HG03439 (cell line): ENCODE data around the gene EFCAB3.
"Not testable (repeated sequence)": the region's sequence is repeated elsewhere in the genome, so short reads cannot be mapped to it uniquely, and the experiment has no call there.

Experiments
- ATAC-seq: cut with Tn5 transposase; IDR thresholded peaks from one replicate; pipeline ENCODE4 v1.9.1; 2021; ENCODE audit warnings: mild to moderate bottlenecking, moderate library complexity; ENCODE audit not compliant: unreplicated experiment

Gene EFCAB3

GRCh38 chr17:62380253-62380652, at the start of gene EFCAB3:
Gene EFCAB3 (plus strand): TSS chr17:62380553. CDS start chr17:62382980, 2,427 bp downstream.
- no peak for ATAC-seq

GRCh38 chr17:62336527-62336926, 43.8 kb upstream of the EFCAB3 start:
- no peak for ATAC-seq

GRCh38 chr17:62343764-62344270, 36.5 kb upstream of the EFCAB3 start:
- ATAC-seq, result no peak

GRCh38 chr17:62351176-62351575, 29.2 kb upstream of the EFCAB3 start:
- ATAC-seq, result no peak

GRCh38 chr17:62366191-62366590, 14.2 kb upstream of the EFCAB3 start:
- no peak for ATAC-seq

DNA sequence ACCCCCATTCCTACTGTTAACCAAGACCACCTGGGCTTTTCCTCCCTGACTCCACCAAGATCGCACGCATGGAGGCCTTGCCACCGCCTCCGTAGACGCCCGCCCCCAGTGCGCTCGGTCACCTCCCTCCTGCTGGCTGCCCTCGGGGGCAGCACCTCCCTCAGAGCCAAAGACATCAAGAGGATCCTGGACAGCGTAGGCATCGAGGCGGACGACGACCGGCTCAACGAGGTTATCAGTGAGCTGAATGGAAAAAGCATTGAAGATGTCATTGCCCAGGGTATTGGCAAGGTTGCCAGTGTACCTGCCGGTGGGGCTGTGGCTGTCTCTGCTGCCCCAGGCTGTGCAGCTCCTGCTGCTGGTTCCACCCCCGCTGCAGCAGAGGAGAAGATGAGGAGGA, 1.2 kb downstream of the EFCAB3 start:
- ATAC-seq, result no peak

DNA sequence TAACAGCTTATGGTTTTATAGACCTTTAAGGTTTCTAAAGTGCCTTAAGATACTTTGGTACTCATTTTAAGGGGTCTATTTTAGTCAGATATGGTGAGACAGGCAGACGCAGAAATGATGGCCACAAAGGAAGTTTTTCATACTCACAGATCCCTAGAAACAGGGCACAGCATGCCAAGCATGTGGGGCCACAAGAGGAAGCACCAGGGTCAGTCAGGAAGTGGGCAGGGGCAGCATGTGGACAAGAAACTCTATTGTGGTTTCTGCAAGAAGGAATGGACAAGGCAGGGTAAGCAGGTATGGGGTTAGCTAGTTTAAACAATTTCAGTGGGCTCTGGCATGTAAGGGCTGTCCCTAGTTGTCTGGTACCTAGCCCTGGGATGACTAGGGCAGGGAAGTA, 8.5 kb downstream of the EFCAB3 start:
- no peak for ATAC-seq

DNA sequence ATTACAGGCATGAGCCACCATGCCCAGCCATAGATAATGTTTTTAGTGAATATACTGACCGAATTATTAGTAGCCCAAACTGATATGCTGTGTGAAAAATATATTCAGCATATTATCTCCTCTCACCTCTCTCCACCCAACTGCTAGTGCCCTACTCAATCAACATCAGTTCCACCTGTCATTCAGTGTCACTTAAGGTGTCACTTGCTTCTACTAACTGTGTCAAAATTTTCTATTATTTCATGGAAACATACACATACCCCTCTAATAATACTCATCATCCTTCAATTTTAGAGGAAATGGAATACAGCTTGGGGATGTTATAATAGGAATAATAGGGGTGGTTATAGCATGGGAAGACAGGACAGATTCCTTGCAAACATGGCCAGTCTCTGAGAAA, 12.6 kb downstream of the EFCAB3 start:
- no peak for ATAC-seq

DNA sequence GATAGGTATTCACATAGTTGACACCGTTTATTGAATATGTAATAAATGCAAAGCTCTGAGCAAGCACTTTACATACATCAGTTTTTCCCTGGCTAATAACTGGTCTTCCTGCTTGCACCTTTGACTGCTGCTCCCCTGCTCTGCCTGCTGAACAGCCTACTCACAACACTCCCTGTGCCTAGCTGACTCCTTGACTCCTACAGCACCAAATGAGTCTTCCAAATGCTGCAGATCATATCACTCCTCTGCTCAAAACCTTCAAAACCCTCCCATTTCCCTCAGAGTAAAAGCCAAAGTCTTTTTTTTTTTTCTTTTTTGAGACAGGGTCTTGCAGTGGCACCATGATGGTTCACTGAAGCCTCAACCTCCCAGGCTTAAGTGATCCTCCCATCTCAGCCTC, 18.5 kb downstream of the EFCAB3 start:
- ATAC-seq, result no peak

GRCh38 chr17:62405451-62405850, 25.1 kb downstream of the EFCAB3 start:
- no peak for ATAC-seq

GRCh38 chr17:62413090-62413489, 32.7 kb downstream of the EFCAB3 start:
- not testable (repeated sequence) for ATAC-seq

DNA sequence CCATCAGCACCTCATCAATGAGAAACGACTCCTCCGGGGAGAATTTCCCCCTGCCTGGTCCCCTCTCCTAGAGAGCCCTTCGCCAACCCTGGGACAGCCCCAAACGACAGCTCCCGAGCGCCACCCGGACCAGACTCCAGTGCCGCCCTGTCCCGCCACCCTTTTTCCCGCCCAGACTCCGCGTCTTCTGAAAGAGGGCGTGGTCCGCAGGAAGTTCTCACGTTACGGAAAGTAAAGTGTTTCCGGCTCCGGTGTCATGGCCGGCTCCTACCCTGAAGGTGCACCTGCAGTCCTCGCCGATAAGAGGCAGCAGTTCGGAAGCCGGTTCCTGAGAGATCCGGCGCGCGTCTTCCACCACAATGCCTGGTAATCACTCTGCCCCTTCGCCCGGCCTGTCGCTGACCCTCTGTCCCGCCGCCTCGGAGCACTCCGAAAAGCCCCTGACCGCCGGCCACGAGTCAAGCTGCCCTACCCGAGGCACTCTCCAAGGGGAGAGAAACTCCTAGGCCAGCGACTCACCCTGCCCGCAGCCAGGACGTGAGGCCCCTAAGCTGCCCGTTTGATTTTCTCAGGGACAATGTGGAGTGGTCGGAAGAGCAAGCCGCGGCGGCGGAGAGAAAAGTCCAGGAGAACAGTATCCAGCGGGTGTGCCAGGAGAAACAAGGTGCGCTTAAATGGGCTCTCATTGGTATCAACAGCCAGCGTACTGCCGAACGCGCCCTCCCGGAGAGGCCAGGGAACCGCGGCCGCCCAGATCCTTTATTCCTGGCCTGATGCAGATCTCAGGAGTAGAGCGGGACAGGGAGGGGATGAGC, 43.5 kb downstream of the EFCAB3 start, which contains the start of gene METTL2A:
Gene METTL2A (plus strand): TSS at position 251 of the 815 bp plus-strand sequence. CDS start 6 bp downstream, at position 257.
- peak; percentile 90 for ATAC-seq

DNA sequence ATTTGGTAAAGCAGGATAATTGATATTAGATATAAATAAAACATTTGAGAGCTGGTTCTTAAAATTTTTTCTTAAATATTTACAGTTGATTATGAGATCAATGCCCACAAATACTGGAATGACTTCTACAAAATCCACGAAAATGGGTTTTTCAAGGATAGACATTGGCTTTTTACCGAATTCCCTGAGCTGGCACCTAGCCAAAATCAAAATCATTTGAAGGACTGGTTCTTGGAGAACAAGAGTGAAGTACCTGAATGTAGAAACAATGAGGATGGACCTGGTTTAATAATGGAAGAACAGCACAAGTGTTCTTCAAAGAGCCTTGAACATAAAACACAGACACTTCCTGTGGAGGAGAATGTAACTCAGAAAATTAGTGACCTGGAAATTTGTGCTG, 45.9 kb downstream of the EFCAB3 start:
- not testable (repeated sequence) for ATAC-seq

DNA sequence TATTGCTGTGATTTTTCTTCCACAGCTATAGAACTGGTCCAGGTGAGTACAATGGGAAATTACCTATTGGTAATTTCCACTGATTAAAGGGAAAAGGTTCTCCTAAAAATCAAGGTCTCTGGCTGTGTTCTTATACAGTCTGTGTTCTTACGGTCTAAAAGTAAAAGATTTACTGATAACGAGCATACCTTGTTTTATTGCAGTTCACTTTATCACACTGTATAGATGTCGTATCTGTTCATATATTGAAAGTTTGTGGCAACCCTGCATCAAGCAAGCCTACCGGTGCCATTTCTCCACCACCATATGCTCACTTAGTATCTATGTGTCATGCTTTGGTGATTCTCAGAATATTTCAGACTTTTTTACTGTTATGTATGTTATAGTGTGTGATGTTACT, 54.9 kb downstream of the EFCAB3 start:
- ATAC-seq, result not testable (repeated sequence)

GRCh38 chr17:62441181-62441580, 60.8 kb downstream of the EFCAB3 start:
- not testable (repeated sequence) for ATAC-seq

DNA sequence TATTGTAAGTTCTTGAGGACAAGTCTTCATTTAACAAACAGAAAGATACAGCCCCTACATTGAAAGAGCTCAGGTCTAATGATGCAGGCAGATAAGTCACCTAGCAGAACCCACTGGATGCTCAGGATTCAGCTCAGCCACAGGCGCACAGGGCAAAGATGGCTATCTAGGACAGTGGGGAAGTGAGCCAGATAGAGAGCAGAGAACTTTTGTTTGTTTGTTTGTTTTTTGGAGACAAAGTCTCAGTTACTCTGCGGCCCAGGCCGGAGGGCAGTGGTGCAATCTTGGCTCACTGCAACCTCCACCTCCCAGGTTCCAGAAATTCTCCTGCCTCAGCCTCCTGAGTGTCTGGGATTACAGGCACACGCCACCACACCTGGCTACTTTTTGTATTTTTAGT, 63.7 kb downstream of the EFCAB3 start:
- no peak for ATAC-seq

DNA sequence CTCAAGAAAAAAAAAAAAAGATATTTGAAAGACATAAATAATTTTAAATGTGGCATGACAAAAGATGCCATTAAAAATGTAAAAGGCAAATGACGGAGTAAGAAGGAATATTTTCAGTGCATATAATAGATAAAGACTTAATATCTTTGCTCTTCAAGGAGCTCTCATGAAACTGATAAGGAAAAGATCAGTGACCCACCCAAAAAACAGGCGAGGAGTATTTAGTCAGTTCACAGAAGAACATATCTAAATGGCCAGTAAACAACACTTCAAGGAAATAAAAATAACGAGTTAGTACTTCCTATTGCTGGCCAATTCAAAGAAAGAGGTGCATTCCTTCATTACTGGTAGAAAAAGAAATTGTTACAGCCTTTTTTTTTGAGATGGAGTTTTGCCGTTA, 65.4 kb downstream of the EFCAB3 start:
- not testable (repeated sequence) for ATAC-seq

GRCh38 chr17:62452195-62452594, 71.8 kb downstream of the EFCAB3 start:
- ATAC-seq, result not testable (repeated sequence)

DNA sequence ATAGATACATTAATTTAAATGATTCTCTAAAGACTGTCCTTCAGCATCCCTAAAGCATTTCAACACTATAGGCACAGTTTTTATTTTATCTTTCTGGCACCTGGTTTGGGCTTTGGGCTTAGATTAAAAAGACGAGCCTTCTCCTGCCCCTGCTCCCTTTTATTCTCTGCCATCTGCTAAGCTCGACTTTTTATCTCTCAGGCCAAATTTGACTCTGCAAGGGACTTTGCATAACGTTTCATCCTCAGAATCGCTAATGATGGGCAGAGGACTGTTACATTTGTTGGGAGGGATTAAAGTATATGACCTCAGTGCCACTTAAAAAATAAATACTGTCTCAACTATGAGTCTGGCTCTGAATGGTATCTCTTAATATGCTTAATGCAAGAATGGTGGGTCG, 72.7 kb downstream of the EFCAB3 start:
- ATAC-seq, result not testable (repeated sequence)

DNA sequence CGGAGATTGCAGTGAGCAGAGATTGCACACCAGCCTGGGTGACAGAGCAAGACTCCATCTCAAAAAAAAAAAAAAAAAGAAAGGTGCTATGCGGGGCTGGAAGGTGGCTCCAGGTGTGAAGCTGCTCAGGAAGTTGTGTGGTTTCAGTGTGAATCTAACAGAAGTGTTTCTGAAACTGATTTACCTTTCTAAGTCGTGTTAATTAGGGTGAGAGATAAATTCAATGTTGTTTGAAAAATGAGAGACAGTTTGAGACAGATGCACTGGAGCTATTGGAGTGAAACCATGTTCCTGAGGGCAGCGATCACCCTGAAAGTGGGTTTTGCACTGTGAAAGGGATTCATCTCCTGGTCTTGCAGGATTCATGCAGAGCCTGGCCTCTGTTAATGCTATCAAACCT, 73.3 kb downstream of the EFCAB3 start:
- not testable (repeated sequence) for ATAC-seq

DNA sequence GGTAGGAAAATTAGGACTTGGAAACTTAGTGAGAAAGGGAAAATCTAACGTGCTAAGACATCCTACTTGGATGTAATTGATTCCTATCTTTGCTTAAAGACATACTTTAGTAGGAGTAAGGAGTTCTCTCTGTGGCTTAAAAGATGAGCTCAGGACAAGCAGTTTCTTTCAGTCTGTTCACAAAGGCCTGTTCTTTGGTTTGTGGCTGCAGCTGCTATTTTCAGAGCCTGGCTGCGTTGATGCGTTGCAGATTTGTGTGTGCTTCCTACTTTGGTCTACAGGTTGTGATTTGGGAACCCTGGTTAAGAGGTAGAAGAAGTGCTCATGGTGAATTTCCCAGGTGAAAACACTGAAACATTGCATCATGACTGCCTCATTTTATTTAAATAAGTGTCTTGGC, 73.8 kb downstream of the EFCAB3 start:
- ATAC-seq, result not testable (repeated sequence)

DNA sequence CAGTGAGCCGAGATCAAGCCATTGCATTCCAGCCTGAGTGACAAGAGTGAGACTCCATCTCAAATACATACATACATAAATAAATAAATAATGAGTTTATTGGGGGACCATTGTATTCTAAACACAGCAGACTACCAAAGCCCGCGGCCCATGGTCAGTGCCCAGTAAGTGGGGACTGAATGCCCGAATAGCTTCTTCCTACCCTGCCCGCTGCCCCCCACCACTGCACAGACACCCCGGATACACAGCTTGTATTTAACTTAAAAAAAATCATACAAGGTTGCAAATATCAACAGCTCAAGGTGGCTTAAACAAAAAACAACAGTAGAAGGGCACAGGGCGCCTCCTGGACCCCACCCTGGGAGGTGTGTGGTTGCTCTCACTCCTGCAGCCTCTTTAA, 75.7 kb downstream of the EFCAB3 start:
- no peak for ATAC-seq
